PC-9 (cell line): Measurements from ENCODE around the gene DIP2C.

ENCODE experiments used
- EZH2 ChIP-seq: fragments of 200-600 bp; sonication (generic); IDR thresholded peaks from 2 replicates; pipeline ENCODE4 v1.8.0; 2017; ENCODE audit warnings: antibody characterized with exemption, low read depth
- TF ChIP-seq, protein P1 (sequence below): fragments of 200-600 bp; sonication (generic); conservative IDR thresholded peaks from 2 replicates; pipeline ENCODE4 v1.6.1; 2017; ENCODE audit warnings: mixed run types, antibody characterized with exemption, mild to moderate bottlenecking, moderate library complexity

DNA sequence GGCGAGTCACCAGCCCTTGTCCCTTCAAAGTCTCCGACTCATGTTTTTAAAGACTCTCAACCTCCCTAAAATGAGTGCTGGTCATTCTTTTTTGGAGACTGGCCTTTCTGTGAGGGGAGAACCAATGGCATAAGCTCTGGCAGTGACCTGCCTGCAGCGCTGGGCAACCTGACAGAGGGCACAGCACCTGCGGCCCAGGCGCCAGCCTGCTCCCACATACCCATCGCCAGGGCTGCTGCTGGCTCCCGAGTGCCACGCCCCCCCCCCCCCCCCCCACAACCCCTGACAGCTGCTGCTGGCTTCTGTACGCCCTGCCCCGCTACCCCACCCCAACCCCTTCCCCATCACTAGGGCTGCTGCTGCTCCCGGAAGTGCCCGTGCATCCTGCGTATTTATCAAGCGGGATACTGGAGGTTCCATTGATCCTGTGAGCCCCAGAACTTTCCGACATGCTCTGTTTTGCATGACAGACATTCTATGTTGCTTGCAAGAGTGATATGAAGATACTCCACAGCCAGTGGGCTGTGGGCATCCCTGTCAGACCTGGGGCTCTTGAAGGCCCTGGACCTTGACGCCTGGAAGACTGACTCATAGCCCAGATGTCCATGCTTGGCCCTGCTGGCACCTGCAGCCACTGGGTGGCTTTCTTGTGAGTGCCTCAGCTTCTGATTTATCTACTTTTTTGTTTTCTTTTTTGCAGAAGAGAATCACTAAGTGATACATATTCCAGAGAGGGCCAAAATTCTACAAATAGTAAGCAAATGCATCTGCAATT, 310.4 kb downstream of the DIP2C start:
- TF ChIP-seq EZH2, result no peak
- TF ChIP-seq, protein P1, sequence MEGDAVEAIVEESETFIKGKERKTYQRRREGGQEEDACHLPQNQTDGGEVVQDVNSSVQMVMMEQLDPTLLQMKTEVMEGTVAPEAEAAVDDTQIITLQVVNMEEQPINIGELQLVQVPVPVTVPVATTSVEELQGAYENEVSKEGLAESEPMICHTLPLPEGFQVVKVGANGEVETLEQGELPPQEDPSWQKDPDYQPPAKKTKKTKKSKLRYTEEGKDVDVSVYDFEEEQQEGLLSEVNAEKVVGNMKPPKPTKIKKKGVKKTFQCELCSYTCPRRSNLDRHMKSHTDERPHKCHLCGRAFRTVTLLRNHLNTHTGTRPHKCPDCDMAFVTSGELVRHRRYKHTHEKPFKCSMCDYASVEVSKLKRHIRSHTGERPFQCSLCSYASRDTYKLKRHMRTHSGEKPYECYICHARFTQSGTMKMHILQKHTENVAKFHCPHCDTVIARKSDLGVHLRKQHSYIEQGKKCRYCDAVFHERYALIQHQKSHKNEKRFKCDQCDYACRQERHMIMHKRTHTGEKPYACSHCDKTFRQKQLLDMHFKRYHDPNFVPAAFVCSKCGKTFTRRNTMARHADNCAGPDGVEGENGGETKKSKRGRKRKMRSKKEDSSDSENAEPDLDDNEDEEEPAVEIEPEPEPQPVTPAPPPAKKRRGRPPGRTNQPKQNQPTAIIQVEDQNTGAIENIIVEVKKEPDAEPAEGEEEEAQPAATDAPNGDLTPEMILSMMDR, result no peak
